ENCODE results near the gene GCHFR.

DNA sequence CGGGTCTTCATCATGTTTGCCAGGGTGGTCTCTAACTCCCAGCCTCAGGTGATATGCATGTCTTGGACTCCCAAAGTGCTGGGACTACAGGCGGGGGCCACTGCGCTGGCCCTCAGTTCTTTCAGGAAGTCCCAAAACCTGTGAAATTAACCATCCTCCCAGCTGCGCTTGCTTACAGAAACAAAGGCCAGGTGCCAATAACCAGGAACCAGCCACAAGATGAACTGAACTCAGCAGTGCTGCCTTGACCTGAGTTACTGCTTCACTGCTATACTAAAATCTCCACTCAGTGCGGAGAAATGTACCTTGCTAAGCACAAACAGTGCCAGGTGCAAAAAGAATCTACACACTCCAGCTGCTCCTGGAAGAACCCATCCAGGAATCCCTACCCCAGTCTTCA, 3.9 kb upstream of the GCHFR start:
- TF ChIP-seq, protein P1, sequence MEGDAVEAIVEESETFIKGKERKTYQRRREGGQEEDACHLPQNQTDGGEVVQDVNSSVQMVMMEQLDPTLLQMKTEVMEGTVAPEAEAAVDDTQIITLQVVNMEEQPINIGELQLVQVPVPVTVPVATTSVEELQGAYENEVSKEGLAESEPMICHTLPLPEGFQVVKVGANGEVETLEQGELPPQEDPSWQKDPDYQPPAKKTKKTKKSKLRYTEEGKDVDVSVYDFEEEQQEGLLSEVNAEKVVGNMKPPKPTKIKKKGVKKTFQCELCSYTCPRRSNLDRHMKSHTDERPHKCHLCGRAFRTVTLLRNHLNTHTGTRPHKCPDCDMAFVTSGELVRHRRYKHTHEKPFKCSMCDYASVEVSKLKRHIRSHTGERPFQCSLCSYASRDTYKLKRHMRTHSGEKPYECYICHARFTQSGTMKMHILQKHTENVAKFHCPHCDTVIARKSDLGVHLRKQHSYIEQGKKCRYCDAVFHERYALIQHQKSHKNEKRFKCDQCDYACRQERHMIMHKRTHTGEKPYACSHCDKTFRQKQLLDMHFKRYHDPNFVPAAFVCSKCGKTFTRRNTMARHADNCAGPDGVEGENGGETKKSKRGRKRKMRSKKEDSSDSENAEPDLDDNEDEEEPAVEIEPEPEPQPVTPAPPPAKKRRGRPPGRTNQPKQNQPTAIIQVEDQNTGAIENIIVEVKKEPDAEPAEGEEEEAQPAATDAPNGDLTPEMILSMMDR (IDR thresholded peaks at IDR 0.05; ENCODE audit: low read depth, low read length, poor library complexity, severe bottlenecking): no peak
- TF ChIP-seq EZH2phosphoT487 (IDR thresholded peaks at IDR 0.05; ENCODE audit: borderline replicate concordance, low read length): no peak
